Measurements from ENCODE around the gene KIF4A.

GRCh38 chrX:70455366-70456202, 165.7 kb downstream of the KIF4A start:
- TF ChIP-seq CTCF (IDR thresholded peaks at IDR 0.05; ENCODE audit: low read length) (no peak), EZH2 (optimal IDR thresholded peaks at IDR 0.05; ENCODE audit: low read depth, low read length) (no peak)

Measured in MM.1S (cell line).